ENCODE data around the gene MLLT1.

Gene MLLT1

DNA sequence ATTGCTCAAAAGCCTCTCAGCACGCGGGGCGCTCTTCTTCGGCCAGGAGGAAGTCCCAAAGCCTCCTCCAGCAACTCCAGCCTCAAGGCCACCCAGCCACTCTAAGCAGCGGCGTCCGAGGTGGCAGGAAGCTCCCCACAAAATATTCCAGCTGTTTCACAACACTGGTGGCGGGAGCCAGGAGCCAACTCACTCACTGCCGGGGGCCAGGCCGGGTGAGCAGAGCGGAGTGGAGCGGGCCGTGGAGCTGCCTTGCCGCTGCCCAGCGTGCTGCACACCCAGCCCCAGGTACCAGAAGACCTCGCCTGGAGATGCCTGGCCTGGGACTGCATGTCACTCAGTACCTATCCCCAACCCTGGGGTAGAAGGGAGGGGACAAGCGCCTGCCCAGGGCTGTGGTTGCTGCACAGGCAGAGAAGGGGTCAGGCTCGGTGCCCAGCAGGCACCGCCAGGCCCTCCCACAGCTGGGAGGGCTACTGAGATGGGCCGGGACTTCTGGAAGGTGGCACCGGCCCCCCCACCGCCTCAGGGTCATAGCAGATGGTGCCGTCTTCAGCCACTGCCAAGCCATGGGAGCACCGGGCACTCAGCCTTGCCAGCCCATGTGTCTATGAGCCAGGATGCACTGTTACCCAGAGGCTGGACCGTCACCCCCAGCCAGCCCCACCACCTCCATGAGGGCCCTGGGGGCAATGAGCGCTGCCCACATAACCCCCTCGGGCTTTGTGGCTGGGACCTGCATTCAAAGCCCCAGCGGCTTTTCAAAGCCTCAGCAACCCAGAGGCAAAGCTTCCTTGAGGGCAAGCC, 59.2 kb downstream of the MLLT1 start:
- DNase-seq = peak; percentile 41

DNA sequence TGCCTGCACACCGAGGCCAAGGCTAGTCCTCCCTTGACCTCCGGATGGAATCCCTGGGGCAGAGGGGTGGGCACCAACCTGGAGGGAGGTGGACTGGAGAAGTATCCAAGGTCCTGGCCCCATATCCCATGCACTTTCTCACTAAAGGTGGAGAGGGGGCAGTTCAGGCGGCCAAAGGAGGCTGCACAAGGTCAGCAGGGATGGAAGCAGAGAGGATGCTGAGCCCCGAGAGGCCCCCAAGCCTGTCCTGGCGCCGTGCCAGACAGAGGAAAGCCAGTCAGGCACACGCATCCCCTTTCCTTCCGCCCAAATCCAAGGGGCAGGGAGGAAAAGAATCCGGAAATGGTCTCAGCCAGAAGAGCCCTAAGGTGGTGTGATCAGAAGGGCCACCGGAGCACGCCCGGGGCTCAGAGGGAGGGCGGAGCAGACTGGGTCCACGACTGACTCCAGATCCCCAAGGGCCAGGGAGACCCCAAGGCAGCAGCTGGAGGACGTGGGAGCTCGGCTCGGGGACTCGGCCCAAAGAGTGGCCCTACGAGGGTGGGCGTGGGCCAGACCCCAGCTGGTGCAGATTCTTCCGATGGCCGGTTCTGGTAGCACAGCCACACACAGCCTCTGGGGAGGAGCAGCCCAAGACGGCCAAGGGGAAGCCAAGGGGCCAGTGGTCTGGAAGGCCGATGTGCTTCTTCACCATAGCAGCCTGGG, 60.0 kb downstream of the MLLT1 start:
- DNase-seq = no peak

DNA sequence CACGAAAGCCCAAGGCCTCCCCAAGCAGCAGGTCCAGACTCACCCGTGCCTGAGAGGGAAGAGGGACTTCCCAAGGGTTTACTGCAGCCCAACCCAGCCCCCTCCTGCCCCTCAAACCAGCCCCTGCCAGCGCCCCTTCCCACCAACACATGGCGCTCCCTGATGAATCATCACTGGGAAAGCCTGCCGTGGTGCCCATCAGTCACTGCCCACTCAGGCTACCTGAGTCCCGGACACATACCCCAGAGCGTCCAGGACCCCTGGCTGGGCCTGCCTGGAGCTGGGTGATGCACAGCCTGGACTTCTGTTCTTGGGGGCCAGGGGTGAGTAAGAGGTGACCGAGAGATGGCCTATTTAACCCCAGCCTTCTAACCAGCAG, 60.6 kb downstream of the MLLT1 start:
- no peak for DNase-seq

DNA sequence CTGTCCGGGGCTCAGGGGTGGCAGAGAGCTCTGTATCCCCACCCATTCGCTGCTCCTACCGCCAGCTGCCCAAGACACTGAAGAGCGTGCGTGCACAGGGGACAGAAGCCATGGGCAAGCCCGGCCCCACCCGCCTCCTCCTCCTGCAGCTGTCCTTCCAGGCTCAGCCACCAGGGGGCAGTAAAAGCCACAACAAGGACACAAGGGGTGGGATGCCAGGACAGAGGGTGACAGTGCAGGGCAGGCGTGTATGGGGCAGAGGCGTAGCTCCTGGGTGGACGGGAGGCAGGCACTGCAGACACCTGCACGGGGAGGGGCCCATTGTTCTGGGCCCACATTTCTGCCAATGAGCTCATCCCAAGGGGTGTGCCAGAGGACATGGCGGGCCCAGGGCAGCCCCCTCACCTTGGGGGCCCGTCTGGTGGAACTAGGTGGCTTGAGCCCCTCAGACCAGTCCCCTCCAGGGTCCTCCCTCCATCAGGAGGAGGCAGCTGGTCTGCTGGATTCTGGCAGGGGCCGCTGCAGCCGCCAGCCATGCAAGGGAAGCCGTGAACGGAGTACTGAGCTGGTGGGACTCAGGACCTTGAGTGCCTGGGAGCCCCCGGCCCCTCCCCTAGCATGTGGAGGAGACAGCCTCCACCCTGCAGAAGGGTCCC, 61.2 kb downstream of the MLLT1 start:
- DNase-seq = peak; percentile 70

DNA sequence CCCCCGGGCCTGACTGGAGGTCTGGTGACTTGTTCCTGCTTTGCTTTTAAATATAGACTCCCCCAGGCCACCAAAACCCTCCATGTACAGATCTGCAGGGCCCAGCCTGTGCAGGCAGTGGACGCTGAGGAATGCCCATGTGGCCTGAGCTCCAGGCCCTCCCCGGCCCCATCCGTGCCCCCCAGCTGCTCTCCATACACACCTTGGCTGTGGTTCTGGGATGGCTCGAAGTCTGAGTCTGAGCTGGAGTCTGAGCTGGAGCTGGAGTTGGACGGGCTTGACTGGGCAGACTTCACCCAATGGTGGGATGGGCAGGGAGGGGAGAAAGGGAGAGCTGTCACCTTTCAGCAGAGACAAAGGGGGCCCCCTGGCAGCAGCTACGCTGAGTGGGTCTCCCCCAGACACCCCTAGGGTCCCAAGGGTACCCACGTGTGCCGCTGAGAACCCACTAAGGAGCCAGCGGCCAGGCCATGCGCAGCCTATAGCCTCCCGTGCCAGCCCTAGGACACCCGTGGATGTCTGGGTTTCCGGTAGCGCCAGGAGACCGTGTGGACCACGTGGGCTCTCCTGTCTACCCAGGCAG, 61.9 kb downstream of the MLLT1 start:
- no peak for DNase-seq

DNA sequence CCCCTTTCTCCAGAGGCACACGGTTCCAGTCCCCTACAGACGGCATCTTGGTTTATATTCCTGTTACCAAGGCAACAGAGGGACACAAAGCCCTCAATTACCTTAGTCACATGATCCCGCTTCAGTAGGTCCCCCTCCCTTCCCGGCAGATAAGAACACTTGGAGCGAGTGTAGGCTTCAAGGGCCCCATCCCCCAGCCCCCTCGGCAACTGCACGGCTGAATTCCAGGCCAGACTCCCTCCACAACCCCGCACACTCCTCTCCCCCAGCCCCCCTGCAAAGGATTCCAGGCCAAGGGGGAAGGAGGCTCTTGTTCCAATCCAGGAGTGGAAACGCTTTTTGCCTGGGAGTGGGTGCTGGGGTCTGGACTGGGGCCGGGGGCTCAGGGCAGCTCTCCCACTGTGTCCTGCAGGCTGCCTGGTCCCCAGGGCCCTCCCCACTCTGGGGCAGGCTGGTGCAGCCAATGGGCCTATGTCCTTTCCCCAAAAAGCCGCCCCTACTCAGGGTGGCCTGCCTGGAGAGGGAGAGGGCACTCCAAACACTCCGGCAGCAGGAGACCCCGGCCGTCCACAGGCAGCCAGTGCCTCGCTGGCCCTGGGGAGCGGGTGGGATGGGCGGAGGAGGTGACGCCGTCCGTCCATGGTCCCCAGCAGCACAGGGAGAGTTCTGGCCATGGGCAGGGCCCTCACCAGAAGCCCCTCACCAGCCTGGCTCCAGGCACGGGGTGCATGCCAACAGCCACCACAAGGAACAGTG, 62.6 kb downstream of the MLLT1 start:
- DNase-seq = no peak

DNA sequence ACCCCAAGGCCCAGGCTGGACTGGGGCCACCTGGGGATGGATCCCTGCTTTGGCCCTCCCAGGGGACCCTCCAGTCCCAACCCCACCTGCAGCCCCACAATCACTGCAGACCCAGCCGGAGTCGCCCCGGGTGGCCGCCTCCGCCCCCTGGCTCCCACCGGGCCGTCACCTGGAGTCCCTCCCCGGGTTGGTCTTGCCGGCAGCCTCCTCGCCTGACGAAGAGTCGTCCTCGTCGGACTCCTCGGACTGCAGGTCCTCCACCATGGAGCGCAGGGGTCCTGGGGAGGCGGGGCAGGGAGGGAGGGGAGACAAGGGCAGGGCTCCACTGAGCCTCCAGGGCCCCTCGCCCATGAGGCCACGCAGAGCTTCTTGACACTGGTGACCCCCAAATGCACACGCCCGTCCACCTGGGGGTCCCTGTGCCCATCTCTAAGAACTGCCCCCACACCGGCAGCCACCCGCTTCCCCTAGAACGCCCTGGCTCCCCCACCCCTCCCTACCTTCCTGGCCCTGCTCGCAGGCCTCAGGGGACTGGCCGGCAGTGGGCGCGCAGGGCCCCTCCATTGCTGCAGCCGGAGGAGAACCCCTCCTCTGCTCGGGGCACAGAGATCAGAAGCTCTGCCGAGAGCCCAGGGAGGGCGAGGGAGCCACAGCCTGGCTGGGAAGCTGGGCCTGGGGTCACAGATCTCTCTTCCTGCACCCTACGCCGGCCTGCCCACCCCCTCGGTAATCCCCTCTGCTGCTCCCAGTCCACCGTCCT, 63.4 kb downstream of the MLLT1 start:
- no peak for DNase-seq

DNA sequence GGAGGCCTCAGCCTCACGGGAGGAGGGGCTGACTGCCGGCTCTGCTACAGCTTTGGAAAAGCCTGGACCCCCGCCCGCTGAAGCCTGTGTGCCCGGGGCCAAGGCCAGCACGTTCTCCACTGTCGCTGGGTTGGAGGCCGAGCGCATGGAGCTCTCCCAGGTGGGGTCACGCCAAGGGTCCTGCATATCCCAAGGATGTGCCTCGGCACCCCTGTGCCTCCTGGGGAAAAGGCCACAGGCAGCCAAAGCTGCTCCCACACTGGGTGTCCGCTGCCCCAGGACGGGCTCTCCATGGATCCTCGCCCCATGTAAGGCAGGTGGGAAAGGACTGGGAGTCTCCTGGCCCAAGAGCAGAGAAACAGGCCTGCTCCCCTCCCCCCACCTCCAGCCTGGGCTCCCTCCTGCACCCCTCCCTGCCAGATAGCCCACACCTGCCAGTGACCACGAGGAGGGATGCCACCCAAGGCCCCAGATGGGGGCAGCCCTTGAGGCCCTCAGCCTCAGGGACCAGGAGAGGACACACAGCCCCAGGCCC, 64.0 kb downstream of the MLLT1 start:
- no peak for DNase-seq

DNA sequence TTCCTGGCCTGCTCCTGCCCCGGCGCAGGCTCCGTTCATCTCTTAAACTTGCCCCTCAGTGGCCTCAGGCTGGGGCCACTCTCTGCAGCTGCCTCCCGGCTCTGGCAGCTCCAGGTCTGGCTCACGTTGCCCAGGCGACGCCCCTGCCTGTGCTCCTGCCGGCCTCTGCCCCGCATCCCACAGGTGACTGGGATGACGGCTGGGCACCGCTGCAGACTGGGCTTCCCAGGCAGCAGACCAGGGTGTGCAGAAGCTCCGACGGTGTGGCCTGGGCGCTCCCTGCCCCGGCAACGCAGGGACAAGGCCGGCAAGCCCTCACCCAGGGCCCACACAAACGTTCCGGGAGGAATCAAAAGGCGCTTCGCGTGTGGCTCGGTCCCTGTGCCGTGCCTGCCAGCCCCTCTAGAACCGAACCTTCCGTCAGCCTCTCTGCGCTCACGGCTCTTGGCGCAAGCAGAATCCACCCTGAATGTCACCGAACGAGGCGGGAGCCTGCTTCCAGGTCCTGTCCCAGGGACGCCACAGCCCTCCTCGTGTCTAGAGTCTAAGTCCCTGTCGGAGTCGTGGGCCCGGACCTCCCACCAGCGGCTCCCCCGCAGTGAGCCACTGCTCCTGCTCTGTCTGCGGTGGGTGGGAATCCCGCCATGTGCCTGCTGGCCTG, 64.8 kb downstream of the MLLT1 start:
- no peak for DNase-seq

DNA sequence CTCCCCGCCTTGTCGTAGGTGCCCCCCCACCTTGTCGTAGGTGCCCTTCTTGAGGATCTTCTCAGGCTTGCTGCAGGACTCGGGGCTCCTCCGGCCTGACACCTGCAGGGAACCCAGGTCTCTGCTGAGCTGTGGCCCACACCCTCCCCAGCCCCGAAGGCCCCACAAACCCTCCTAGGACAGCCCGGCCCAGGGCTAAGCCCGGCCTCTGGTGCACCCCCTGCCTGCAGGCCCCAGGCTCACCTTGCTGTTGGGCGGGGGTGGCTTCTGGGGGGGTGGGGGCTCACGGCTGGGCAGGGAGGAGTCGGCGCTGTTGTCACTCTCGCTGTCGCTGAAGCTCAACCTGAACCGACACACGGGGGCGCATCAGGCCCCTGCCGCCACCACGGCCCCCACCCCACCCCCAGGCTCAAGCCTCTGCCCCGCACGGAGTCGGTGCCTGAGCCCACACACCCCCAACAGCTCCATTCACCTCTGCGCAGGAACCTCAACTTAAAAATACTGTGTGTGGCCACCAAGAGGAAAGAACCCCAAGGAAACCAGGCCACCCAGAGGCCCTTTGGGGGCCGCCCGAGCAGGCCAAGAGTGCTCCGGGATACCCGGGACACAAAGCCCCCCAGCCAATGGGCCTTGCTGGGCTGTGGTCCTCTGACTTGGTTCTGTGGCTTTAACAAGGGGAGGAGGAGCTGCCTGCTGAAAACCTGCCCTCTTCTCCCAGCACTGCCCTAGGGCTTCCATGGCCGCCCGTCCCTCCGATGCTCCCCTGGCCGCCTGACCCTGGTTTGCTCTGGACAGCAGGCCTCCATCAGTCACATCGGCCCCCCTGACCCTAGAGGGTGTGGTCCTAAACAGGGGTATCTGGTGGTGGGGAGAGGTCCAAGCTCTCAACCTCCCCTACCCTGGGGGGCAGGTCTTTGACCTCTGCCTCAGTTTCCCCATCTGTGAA, 65.8 kb downstream of the MLLT1 start:
- no peak for DNase-seq

DNA sequence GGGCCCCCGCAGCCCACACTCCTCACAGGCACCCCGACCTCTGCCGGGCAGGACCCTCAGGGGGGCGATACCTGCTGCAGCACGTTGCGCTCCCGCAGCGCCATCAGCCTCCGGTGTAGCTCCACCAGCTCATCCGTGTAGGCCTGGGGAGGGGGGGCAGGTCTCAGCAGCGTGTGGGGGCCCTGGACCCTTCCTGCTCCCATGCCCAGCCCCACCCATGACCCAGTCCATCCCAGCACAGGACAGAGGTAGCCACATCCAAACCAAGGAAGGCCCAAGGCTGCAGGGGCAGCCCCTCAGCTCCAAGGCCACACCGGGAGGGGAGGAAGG, 66.5 kb downstream of the MLLT1 start:
- DNase-seq = no peak

DNA sequence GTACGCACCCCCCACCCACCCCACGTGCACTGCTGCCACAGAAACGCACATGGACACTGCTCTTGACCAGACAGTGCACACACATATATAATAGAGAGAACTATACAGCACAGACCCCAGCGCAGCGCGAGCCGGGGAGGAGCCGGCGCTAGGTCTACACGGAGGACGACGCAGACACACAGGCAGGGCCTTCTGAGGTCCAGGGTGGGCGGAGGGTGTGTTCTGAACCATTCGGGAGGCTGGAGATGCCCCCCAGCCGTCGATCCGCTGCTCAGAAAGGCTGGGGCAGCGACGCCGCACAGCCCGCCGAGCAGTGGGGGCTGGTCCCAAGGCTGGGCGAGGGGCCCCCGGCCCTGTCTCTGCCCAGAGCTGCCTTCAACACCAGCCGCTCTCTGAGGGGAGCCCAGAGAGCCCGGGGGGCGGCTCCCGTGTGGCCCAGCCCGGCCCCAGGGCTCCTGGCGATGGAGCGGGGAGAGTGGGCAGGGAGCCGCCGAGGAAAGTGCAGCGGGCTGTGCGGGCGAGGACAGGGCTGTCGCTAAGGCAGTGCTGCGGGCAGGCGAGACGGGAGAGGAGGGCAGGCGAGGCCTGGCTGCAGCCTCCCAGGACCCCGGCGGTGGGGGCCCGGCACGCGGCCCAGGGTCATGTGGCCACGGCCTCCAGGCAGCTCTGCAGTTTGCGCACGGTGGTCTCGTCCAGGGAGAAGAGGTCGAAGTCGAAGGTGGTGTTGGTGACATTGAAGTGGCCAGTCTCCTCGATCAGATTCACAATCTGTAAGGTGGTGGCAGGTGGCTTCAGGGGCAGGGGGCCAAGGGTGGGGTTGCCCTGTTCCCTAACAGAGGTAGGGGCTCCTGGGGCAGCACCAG, 67.1 kb downstream of the MLLT1 start:
- no peak for DNase-seq

DNA sequence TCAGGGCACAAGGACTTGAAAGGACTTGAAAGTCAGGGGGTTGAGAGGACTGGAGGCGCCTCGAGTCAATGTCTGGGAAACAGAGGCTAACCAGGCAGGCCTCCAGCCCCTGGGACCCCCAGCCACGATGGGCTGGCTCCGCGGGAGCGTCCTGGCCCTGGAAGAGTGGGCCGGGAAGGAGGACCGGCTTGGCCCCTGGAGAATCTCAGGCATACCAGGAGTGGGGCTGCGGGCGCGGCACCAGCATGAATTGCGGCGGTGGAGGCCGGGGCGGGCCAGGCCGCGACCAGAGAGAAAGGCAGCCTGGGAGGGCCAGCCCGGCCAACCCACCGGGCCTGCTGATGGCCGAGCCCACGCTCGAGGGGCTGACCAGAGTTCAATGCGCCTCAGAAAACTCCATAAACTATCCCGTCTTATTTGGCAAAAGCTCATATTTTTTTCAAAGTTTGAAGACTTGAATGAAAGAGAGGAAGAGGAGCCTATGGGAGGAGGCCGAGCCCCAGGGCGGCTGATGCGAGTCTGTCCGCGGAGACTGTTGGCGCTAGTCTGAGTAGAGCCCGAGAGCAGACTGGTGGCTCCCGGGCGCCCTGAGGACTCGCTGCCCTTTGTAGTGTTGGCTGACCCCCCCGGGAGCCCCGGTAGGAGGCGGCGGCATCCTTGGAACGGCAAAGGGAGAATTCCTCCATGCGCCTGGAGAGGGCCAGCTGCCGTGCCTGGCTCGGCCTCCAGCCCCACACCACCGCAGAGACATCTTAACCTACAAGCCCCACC, 68.0 kb downstream of the MLLT1 start:
- DNase-seq = no peak

DNA sequence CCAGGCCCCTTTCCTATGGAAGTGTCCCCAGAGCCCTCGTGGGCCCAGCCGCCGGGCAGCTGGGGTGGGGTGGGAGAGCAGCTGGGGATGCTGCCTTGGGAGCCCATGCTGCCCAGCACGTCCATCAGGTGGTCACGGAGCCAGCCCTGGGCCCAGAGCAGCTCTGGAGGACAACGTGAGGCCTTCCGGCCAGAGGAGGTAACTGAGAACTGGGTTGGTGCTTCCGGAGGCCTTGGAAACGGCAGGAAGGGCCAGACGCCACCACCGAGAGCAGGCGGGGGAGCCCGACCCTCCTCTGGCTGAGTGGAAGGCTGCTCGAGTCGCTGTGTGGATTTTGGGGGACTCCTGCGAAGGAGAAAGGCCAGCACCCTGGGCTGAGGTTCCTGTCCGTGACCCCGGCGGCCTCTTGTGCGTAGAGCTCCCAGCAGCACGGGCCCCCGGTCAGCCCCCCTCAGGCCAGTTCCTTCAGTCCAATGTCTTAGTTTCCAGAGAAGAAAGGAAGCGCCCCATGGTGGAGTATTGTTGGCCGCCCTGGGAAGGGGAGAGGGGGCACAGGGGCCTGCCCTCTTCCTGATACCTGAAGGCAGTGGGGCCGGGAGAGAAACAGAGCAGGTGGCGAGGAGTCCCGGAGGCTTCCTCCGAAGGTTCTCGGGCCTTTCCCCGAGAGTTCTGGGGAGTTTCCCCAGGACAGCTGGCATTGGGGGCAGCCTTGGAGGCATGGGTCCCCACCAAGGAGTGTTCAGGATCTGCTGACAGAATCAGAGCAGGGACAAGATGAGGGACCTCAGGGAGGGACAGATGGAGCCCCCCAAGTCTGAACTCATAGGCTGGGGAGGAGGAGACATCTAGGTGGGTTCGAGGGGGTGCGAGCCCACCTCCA, 68.8 kb downstream of the MLLT1 start:
- no peak for DNase-seq

DNA sequence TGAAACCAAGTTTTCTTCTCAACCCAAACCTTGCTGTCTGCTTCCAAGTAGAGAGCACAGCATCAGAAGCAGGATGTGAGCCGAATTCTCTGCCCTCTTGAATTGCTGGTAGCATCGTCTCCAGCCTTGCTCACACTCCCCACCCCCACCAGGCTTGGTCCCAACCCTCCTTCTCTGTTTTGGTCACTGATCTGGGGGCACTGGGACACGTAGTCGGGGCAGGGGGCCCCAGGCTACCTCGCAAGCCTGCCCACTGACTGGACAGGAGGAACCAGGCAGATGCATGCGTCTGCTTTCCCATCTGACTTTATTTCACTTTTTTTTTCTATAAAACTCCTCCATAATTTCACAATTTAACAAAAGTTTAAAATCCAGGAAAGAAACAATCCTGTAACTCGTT, 69.7 kb downstream of the MLLT1 start:
- no peak for DNase-seq

DNA sequence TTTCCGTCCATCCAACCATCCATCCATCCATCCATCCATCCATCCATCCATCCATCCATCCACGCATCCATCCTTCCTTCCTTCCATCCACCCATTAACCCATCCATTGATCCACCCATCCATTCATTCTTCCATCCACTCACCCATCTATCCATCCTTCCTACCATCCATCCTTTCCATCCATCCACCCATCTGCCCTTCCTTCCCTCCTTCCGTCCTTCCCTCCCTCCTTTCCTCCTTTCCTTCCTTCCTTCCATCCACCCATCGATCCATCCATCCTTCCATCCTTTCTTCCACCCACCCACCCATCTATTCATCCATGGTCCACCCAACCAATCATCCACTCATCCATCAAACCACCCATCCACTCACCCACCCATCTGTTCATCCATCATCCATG, 70.1 kb downstream of the MLLT1 start:
- DNase-seq = no peak

DNA sequence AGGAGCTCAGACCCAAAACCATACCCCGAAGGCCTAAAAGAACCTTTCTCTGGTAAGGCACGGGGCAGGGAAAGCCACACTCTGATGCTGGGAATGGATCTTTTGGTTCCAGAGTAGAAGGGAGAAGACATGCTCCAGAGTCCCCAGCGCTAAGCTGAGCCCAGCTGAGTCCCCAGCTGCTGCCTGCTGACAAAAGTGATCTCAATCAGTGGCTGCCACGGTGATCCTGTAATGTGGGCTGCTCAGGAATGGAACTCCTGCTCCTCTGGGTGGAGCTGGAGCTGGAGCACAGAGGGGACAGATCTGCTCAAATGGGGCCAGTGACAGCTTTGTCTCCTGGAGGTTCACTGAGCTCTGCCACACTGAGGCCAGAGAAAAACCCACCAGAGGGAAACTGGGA, 70.5 kb downstream of the MLLT1 start:
- DNase-seq = no peak
